Activated CD4-positive, alpha-beta T cell treated with anti-CD3 and anti-CD28 coated beads, Interleukin-2, amount 10 ng/mL, durations not matched to agents 7 days and 5 days (primary cell): ENCODE results near the gene PMVK. TPM values are rescaled to one million over a fixed set of nuclear protein-coding genes. Genes with fewer than 3 reads are reported as not detected.

ENCODE experiments used
- CTCF ChIA-PET: fragments of 350-600 bp; sonication (Branson Sonifier 250); formaldehyde crosslinking; loops from one replicate; lab custom pipeline; 2021; ENCODE audit warnings: antibody characterized with exemption; lab: Charles Lee
- POLR2A ChIA-PET: fragments of 350-600 bp; sonication (Branson Sonifier 250); formaldehyde crosslinking; loops from one replicate; lab custom pipeline; 2021; ENCODE audit warnings: antibody characterized with exemption; lab: Charles Lee
- DNase-seq: peaks from one replicate; pipeline ENCODE4 v3.0.0-alpha.2; 2020
- H3K27ac Mint-ChIP-seq: one replicate; pipeline ENCODE4 v1.8.0; 2021; ENCODE audit warnings: mild to moderate bottlenecking, moderate library complexity, mixed read lengths
- H3K27me3 Mint-ChIP-seq: one replicate; pipeline ENCODE4 v1.8.0; 2021; ENCODE audit warnings: mixed read lengths
- H3K36me3 Mint-ChIP-seq: one replicate; pipeline ENCODE4 v1.8.0; 2021; ENCODE audit warnings: low read depth, mixed read lengths
- H3K4me1 Mint-ChIP-seq: one replicate; pipeline ENCODE4 v1.8.0; 2021; ENCODE audit warnings: mixed read lengths
- H3K4me3 Mint-ChIP-seq: one replicate; pipeline ENCODE4 v1.8.0; 2021; ENCODE audit warnings: mild to moderate bottlenecking, moderate library complexity, mixed read lengths
- H3K9me3 Mint-ChIP-seq: one replicate; pipeline ENCODE4 v1.8.0; 2021; ENCODE audit warnings: mixed read lengths
- microRNA-seq: library from miRNA; unstranded; fragments of <30 nt; microRNA quantifications from one replicate; pipeline ENCODE4 v1.2.0, GENCODE V29; 2021; ENCODE audit warnings: borderline microRNAs expressed, borderline replicate concordance
- total RNA-seq, 2 experiments: library from RNA; stranded (reverse); gene quantifications; one replicate each; pipeline ENCODE4 v1.2.3, GENCODE V29; 2021

Gene PMVK
- total RNA-seq, 2 experiments from 2014 or later: 25.7 to 40.2 TPM

DNA sequence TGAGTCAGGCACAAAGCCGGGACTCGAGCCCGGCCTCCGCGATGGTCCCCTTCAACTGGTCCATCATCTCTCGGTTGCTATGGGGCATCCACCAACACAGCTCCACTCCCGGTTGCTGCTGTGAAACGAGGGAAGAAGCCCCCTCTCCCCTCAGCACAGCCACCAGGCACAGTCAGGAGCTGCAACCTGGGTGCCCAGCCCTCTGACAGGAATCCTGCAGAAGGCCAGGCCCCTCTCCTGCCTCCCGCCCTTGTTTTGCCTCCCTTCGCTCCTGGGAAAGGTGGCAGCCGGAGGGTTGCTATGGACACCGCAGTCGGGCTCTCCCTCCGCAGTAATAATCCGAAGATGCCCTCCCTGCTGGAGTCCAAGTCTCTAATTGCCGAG lies 57.5 kb downstream of the PMVK start:
- no peaks in the 10 kb centered on the region for H3K36me3 Mint-ChIP-seq
- ChIA-PET POLR2A (no interaction called here), CTCF (interaction anchor here (0.6 to 2.7 kb wide), 20 partner anchors 8 to 319 kb away, joined by 3 to 14 read pairs (median 4); no protein-coding TSS in a partner anchor)

DNA sequence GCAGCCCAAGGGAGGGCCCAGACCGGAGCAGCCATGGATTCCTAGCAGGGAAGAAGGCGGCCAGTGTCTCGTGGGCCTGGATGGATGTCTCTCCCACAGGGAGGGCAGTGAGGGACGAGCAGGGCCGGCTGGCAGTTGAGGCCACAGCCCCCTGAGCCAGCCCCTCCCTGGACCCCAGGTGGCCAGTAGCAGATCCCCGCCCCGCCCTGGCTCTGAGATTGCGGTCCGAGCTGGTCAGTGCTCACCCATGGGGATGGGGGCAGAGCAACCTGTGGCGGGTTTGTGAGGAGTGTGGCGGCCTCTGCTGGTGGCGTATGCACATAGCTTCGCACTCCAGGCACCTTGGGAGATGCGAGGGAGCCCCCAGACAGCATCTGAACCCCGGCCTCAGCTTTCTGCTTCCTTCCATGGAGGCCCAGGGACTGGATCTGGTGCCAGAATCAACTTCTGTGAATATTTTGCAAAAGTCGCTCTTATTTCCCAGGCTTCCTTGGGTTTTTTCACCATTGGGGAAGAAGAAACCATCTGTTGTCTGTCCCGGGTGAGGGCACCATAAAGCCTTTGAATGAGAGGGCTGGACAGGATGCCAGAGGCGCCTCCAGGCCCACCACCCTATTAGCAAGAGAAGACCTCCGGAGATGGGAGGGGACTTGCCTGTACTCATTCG lies 58.0 kb downstream of the PMVK start:
- ChIA-PET POLR2A (no interaction called here), CTCF (interaction anchor here (0.6 to 2.7 kb wide), 20 partner anchors 9 to 319 kb away, joined by 3 to 14 read pairs (median 4); no protein-coding TSS in a partner anchor)
- Mint-ChIP-seq H3K9me3 (no peaks in the 10 kb centered on the region), H3K36me3 (no peaks in the 10 kb centered on the region), H3K4me1 (no peaks in the 10 kb centered on the region), H3K27ac (no peak overlapping the region), H3K27me3 (peaks cover 3% of the 10 kb centered on the region), H3K4me3 (no peak overlapping the region)
- DNase-seq: peak; percentile 74

More for the DNA sequence above, 57.5 kb downstream of the PMVK start:
- Mint-ChIP-seq H3K27ac (no peak overlapping the region), H3K4me1 (no peaks in the 10 kb centered on the region), H3K9me3 (no peaks in the 10 kb centered on the region), H3K27me3 (peaks cover 3% of the 10 kb centered on the region), H3K4me3 (no peak overlapping the region)
- no peak for DNase-seq

DNA sequence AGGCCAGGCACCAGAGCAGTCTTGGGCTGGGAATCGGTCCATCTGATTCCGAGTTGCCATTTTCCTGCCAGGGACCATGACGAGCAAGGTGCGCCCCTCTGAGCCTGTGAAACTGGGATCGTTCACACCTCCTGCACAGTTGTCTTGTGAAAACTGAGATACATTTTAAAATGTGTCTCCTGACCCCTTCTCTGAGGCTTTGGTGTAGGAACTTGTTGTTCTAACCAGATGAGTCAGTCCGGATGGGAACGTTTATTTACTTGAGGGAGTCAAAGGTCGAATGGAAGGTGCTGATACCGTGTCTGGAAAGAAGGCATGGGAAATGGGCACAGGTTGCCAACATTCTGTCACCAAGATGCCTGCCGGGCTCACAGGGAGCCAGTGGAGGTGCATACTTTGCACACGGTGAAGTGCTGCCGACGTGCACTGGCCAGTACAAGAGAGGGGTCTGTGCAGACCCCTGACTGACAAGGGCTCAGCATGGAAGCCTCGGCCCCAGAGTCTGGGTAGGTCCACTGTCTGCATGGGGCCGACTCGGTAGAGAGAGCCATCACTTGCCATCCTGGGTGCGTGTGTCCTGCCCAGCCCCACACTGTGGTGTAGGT lies 59.0 kb downstream of the PMVK start:
- ChIA-PET POLR2A (no interaction called here), CTCF (interaction anchor here (1.1 to 2.7 kb wide), 4 partner anchors 10 to 318 kb away, joined by 3 to 11 read pairs (median 6); partner anchors contain the start of gene KRTCAP2)
- Mint-ChIP-seq H3K9me3 (no peaks in the 10 kb centered on the region), H3K36me3 (no peaks in the 10 kb centered on the region), H3K4me3 (no peak overlapping the region), H3K27ac (no peak overlapping the region), H3K27me3 (peaks cover 3% of the 10 kb centered on the region), H3K4me1 (no peaks in the 10 kb centered on the region)
- no peak for DNase-seq

DNA sequence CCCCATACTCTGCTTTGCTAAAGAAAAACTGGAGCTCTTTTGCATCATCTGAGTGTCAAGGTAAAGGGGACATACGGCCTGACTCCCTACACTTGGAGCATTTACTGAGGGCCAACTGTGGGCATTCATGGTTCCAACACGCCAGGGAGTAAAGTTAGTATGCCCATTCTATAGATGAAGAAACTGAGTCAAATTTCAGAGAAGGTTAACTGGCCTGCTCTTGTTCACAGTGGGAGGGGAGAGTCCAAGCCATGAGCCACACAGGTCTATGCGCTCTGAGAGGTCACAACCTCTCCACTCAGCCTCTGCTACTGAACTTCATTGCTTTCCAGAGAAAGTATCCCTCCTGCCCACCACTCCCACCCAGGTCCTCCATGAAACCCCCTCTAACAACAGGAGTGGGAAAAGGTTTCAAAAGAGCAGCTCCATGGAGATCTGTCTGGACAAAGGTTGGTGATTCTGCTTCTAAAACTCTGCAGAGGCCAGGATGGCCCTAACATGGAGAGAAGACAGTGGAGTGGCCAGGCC lies 59.6 kb downstream of the PMVK start:
- DNase-seq: no peak
- H3K9me3 Mint-ChIP-seq: no peaks in the 10 kb centered on the region
- no peaks in the 10 kb centered on the region for H3K4me1 Mint-ChIP-seq
- H3K27ac Mint-ChIP-seq: no peak overlapping the region
- ChIA-PET POLR2A (no interaction called here), CTCF (interaction anchor here (1.5 kb wide), 1 partner anchor 296 kb away, joined by 3 read pairs; the partner anchor contains the start of gene KRTCAP2)
- no peaks in the 10 kb centered on the region for H3K36me3 Mint-ChIP-seq
- H3K4me3 Mint-ChIP-seq: no peak overlapping the region
- H3K27me3 Mint-ChIP-seq: peaks cover 3% of the 10 kb centered on the region

Small RNA genes lying within 50 kb of the gene (microRNA-seq; reads per million reads assigned to microRNA genes)
- gene MIR4258: not detected

Other genes starting within 250 kb of the PMVK start
- under 1 TPM in 1 of 2 experiments, not detected in 1; 0.17 TPM for gene KCNN3, start 66.4 kb downstream of the PMVK start, total RNA-seq
- 10 to 100 TPM; 74.6 to 92.0 TPM for gene PBXIP1, start 19.4 kb upstream of the PMVK start, total RNA-seq
- gene PYGO2, start 25.1 kb upstream of the PMVK start, total RNA-seq: 10 to 100 TPM; 50.0 to 50.2 TPM
- 100 to 1,000 TPM in 1 of 2 experiments, 10 to 100 TPM in 1; 75.1 to 104 TPM for gene SHC1, start 34.0 kb upstream of the PMVK start, total RNA-seq
- 100 to 1,000 TPM; 147 to 157 TPM for gene CKS1B, start 38.0 kb upstream of the PMVK start, total RNA-seq
- gene FLAD1, start 46.6 kb upstream of the PMVK start, total RNA-seq: 10 to 100 TPM; 41.2 to 41.3 TPM
- gene LENEP, start 56.9 kb upstream of the PMVK start, total RNA-seq: 1 to 10 TPM in 1 of 2 experiments, under 1 TPM in 1; 0.85 to 1.0 TPM
- gene ZBTB7B, start 66.1 kb upstream of the PMVK start, total RNA-seq: 100 to 1,000 TPM; 112 to 127 TPM
- under 1 TPM; 0.50 to 0.73 TPM for gene DCST2, start 97.1 kb upstream of the PMVK start, total RNA-seq
- gene DCST1, start 97.1 kb upstream of the PMVK start, total RNA-seq: not detected
- 10 to 100 TPM; 40.2 to 45.0 TPM for gene ADAM15, start 114.6 kb upstream of the PMVK start, total RNA-seq
- gene EFNA4, start 127.0 kb upstream of the PMVK start, total RNA-seq: 1 to 10 TPM; 8.2 to 8.3 TPM
- 1 to 10 TPM; 2.3 to 2.7 TPM for gene EFNA3, start 142.1 kb upstream of the PMVK start, total RNA-seq
- under 1 TPM in 1 of 2 experiments, not detected in 1; 0.15 TPM for gene EFNA1, start 191.2 kb upstream of the PMVK start, total RNA-seq
- 10 to 100 TPM; 37.2 to 42.3 TPM for gene SLC50A1, start 199.1 kb upstream of the PMVK start, total RNA-seq
- gene DPM3, start 203.8 kb upstream of the PMVK start, total RNA-seq: 10 to 100 TPM; 50.1 to 58.9 TPM
- gene KRTCAP2, start 236.6 kb upstream of the PMVK start, total RNA-seq: 100 to 1,000 TPM; 183 to 308 TPM
- 10 to 100 TPM; 14.2 to 15.5 TPM for gene TRIM46, start 237.1 kb upstream of the PMVK start, total RNA-seq